ENCODE results near the gene MALT1. TPM values are rescaled to one million over a fixed set of nuclear protein-coding genes. Genes with fewer than 3 reads are reported as not detected.

Gene MALT1
- total RNA-seq, 1 experiment from 2014 or later = 36.4 TPM

GRCh38 chr18:58793361-58793760 is 122.1 kb downstream of the MALT1 start:
- no peak for DNase-seq (ENCODE audit: extremely low read depth, low read depth)

DNA sequence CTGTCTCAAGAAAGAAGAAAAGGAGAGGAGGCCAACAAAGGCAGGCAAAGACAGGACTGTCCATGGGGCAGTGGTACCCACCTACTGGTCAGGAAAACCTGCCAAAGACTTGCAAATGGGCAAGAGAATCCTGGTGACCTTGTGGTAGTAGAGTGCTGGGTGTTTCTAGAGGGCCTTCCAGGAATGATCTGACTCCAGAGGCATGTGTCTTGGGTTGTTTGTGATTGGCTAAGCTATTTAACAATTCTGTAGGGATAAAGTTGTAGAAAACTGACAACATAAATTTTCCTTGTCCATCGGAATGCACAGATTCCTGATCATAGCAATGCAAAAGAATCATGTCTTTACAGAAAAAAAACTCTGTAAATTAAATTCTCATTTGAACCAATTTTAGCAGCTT is 125.0 kb downstream of the MALT1 start:
- DNase-seq (ENCODE audit: extremely low read depth, low read depth) = no peak

- no peak for DNase-seq (ENCODE audit: extremely low read depth, low read depth)
These were observed 129.3 kb downstream of the MALT1 start for GRCh38 chr18:58800582-58800981.

DNA sequence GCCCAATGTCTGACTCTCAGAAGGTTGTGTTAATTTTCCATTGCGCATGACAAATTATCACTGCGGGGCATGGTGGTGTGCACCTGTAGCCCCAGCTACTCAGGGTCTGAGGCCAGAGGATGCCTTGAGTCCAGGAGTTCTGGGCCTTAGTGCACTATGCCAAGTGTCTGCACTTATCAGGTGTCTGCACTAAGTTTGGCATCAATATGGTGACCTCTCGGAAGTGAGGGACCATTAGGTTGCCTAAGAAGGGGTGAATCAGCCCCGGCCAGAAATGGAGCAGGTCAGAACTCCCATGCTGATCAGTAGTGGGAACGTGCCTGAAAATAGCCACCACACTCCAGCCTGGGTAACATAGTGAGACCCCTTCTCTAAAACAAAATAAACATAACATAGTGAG is 131.7 kb downstream of the MALT1 start:
- DNase-seq (ENCODE audit: extremely low read depth, low read depth) = no peak

DNA sequence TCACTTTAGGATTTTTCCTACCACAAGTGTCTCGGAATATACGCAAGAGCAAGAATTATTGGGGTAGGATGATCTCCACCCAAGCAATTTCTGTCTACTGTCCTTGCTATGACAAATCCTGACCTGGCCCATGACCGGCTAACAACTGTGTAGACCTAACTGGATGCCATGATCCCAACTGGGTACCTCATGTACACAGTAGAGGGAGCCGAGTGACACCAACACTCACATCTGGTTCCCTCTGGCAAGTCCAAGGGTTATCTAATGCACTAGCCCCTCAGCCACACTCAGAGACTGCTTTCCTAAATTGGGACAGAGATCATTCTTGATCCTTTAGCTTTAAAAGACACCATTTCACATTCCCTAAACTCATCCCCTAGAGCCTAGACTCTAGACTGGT is 132.7 kb downstream of the MALT1 start:
- no peak for DNase-seq (ENCODE audit: extremely low read depth, low read depth)

Other genes with a start within 250 kb of the MALT1 start
- gene ALPK2, start 42.4 kb upstream of the MALT1 start, total RNA-seq (2014; rRNA removed; shearing (Covaris generic)) = 50.0 and 58.5 TPM in 2 replicates
- 4.0 and 6.1 TPM in 2 replicates for gene ZNF532, start 193.4 kb downstream of the MALT1 start, total RNA-seq (2014; rRNA removed; shearing (Covaris generic))